HL-60 (cell line): ENCODE results near the gene CCR2.

Experiments used
- POLR2AphosphoS5 ChIP-seq: IDR thresholded peaks from 2 replicates; pipeline ENCODE4 v1.6.1; 2012; ENCODE audit warnings: low read depth
- REST ChIP-seq: IDR thresholded peaks from 2 replicates; pipeline ENCODE4 v1.6.1; 2012; ENCODE audit warnings: low read depth; ENCODE audit not compliant: insufficient replicate concordance

GRCh38 chr3:46353090-46353489 lies 821 bp upstream of the CCR2 start:
- TF ChIP-seq POLR2AphosphoS5 (no peak), REST (no peak)
